Liver (tissue), 9 donors: Measurements from ENCODE around the gene CTU2. TPM values are rescaled to one million over a fixed set of nuclear protein-coding genes. Genes with fewer than 3 reads are reported as not detected.

Experiments
- DNase-seq: peaks from one replicate; pipeline ENCODE4 v3.0.0-alpha.2; 2017; ENCODE audit warnings: low spot score
- H3K27ac ChIP-seq, 2 donors: one replicate each; pipeline ENCODE4 v1.7.0; 2013; ENCODE audit warnings: inconsistent platforms in 2 of 2, low read length in 2 of 2, control low read depth in 1 of 2, low read depth in 1 of 2, mild to moderate bottlenecking in 1 of 2
- H3K27me3 ChIP-seq, 4 donors: one replicate each; pipeline versions ENCODE4 v1.6.1 to v1.7.0; 2013; ENCODE audit warnings: low read length in 3 of 4, inconsistent platforms in 1 of 4, mild to moderate bottlenecking in 1 of 4, moderate library complexity in 1 of 4; ENCODE audit not compliant: control insufficient read depth in 4 of 4, insufficient read depth in 4 of 4
- H3K36me3 ChIP-seq, 4 donors: one replicate each; pipeline versions ENCODE4 v1.6.1 to v1.7.0; 2013; ENCODE audit warnings: low read length in 3 of 4, mild to moderate bottlenecking in 3 of 4, low read depth in 1 of 4, moderate library complexity in 1 of 4; ENCODE audit not compliant: control insufficient read depth in 4 of 4, insufficient read depth in 3 of 4
- H3K4me1 ChIP-seq, 4 donors: one replicate each; pipeline versions ENCODE4 v1.6.1 to v1.7.0; 2013; ENCODE audit warnings: low read length in 3 of 4, mild to moderate bottlenecking in 3 of 4, moderate library complexity in 1 of 4; ENCODE audit not compliant: control insufficient read depth in 4 of 4, insufficient read depth in 4 of 4
- H3K4me3 ChIP-seq, 3 donors: one replicate each; pipeline versions ENCODE4 v1.6.1 to v1.7.0; 2013; ENCODE audit warnings: low read length in 3 of 3, control low read depth in 1 of 3, low read depth in 1 of 3, mild to moderate bottlenecking in 1 of 3
- H3K9ac ChIP-seq, 2 donors: one replicate each; pipeline ENCODE4 v1.7.0; 2013; ENCODE audit warnings: low read length in 2 of 2, mild to moderate bottlenecking in 2 of 2, moderate library complexity in 2 of 2, control low read depth in 1 of 2, low read depth in 1 of 2
- H3K9me3 ChIP-seq, 4 donors: one replicate each; pipeline versions ENCODE4 v1.6.1 to v1.7.0; 2013; ENCODE audit warnings: low read length in 3 of 4; ENCODE audit not compliant: control insufficient read depth in 4 of 4
- CTCF ChIP-seq: fragments of 150-350 bp; IDR thresholded peaks from 2 replicates; pipeline ENCODE4 v1.5.1; 2017; ENCODE audit warnings: improper control_type of control experiment, low read depth, low read length; ENCODE audit not compliant: missing input control
- EGR1 ChIP-seq, 2 donors: IDR thresholded peaks; 2 replicates each; pipeline ENCODE4 v1.6.1; 2016 to 2018; ENCODE audit warnings: antibody characterized with exemption in 2 of 2, low read depth in 2 of 2
- FOXA1 ChIP-seq: IDR thresholded peaks from 2 replicates; pipeline ENCODE4 v1.6.1; 2016; ENCODE audit warnings: antibody characterized with exemption
- FOXA2 ChIP-seq: IDR thresholded peaks from 2 replicates; pipeline ENCODE4 v1.6.1; 2016; ENCODE audit warnings: antibody characterized with exemption
- GABPA ChIP-seq, 2 donors: IDR thresholded peaks in 1 of 2; conservative IDR thresholded peaks in 1 of 2; 2 replicates each; pipeline ENCODE4 v1.6.1; 2016; ENCODE audit warnings: antibody characterized with exemption in 2 of 2, mild to moderate bottlenecking in 1 of 2, moderate library complexity in 1 of 2
- HNF4A ChIP-seq, 2 donors: conservative IDR thresholded peaks; 2 replicates each; pipeline ENCODE4 v1.6.1; 2016; ENCODE audit warnings: antibody characterized with exemption in 2 of 2, mild to moderate bottlenecking in 2 of 2
- HNF4G ChIP-seq: IDR thresholded peaks from 2 replicates; pipeline ENCODE4 v1.6.1; 2016; ENCODE audit warnings: antibody characterized with exemption
- JUND ChIP-seq, 2 donors: IDR thresholded peaks; 2 replicates each; pipeline ENCODE4 v1.6.1; 2016; ENCODE audit warnings: antibody characterized with exemption in 2 of 2
- MAX ChIP-seq: IDR thresholded peaks from 2 replicates; pipeline ENCODE4 v1.6.1; 2016; ENCODE audit warnings: antibody characterized with exemption
- RAD21 ChIP-seq, 2 donors: IDR thresholded peaks; 2 replicates each; pipeline ENCODE4 v1.6.1; 2016; ENCODE audit warnings: antibody characterized with exemption in 2 of 2, mild to moderate bottlenecking in 2 of 2
- RXRA ChIP-seq, 2 donors: IDR thresholded peaks; 2 replicates each; pipeline ENCODE4 v1.6.1; 2017 to 2018; ENCODE audit warnings: antibody characterized with exemption in 2 of 2, mild to moderate bottlenecking in 1 of 2
- SP1 ChIP-seq: IDR thresholded peaks from 2 replicates; pipeline ENCODE4 v1.6.1; 2018; ENCODE audit warnings: antibody characterized with exemption, mild to moderate bottlenecking
- TAF1 ChIP-seq: conservative IDR thresholded peaks from 2 replicates; pipeline ENCODE4 v1.6.1; 2016; ENCODE audit warnings: antibody characterized with exemption, mild to moderate bottlenecking
- YY1 ChIP-seq: IDR thresholded peaks from 2 replicates; pipeline ENCODE4 v1.6.1; 2016; ENCODE audit warnings: antibody characterized with exemption, mild to moderate bottlenecking
- ZBTB33 ChIP-seq: IDR thresholded peaks from 2 replicates; pipeline ENCODE4 v1.6.1; 2016; ENCODE audit warnings: antibody characterized with exemption
- WGBS: extraction: QIAGEN DNeasy Blood & Tissue Kit; methylation state at CpG from one replicate; pipeline ENCODE4 v1.1.7; 2013; 5-methylcytosine and 5-hydroxymethylcytosine counted together
- polyA plus RNA-seq, 2 donors: library from polyadenylated mRNA; stranded (reverse) in 1 of 2; unstranded in 1 of 2; fragments of 200-250 nt in 1 of 2; fragments of >200 nt in 1 of 2; fragmentation: Nextera tagmentation in 1 of 2; extraction: Ambion mirVana in 1 of 2; gene quantifications; one replicate each; pipeline versions ENCODE4 v1.2.1 to v1.2.3, GENCODE V29; 2013 to 2015
- total RNA-seq, 2 donors: library from RNA; depleted of rRNA; stranded (reverse); fragments of >200 nt; gene quantifications; one replicate each; pipeline ENCODE4 v1.2.3, GENCODE V29; 2014
- TF ChIP-seq, protein P1 (sequence below): IDR thresholded peaks from 2 replicates; pipeline ENCODE4 v1.6.1; 2016; ENCODE audit warnings: antibody characterized with exemption
- TF ChIP-seq, protein P2 (sequence below): IDR thresholded peaks from 2 replicates; pipeline ENCODE4 v1.6.1; 2016; ENCODE audit warnings: antibody characterized with exemption, mild to moderate bottlenecking
- donor health status: healthy.
- donor health status: healthy.
- donor health status: healthy.
- donor health status: healthy.
- donor health status: healthy.

The CTU2 gene
- total and polyA plus RNA-seq, 4 donors: 7.0 to 8.5 (median 7.4) TPM

DNA sequence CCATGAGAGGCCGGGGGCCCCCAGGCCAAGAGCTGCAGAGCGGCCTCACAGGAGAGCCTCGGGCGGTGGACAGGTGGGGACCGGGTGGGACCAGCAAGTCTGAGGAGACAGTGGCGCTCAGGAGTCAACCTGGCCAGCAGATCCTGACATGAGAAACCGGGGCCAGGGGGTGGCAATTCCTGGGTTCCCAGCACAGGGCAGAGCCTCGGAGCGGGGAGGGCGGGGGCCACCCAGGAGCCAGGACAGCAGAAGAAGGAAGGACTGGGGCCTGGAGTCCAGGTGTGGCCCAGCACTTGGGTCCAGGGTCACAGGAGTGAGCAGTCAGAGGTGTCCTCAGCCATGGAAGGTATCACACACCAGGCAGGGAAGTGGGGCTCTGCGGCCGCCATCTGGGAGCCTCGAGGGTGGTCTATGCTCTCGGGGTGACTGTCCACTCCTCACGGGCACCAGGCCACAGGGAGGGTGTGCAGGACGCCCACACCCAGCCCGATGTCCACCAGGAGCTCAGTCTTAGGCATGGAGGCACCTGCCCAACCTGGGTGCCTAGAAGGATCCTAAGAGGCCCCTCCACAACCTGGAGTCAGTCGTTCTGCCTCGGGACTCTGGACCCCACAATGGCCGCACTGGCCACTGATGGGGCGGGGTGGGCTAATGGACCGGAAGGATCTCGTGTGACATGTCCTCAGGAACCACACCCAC lies 49.6 kb downstream of the CTU2 start:
- TF ChIP-seq FOXA2: no peak
- TF ChIP-seq, protein P1, sequence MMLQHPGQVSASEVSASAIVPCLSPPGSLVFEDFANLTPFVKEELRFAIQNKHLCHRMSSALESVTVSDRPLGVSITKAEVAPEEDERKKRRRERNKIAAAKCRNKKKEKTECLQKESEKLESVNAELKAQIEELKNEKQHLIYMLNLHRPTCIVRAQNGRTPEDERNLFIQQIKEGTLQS: no peak
- TF ChIP-seq EGR1 (IDR thresholded peaks at IDR 0.05; ENCODE audit: low read depth in 2 of 2): no peak
- no peak for TF ChIP-seq FOXA1
- no peak for TF ChIP-seq ZBTB33
- TF ChIP-seq, protein P2, sequence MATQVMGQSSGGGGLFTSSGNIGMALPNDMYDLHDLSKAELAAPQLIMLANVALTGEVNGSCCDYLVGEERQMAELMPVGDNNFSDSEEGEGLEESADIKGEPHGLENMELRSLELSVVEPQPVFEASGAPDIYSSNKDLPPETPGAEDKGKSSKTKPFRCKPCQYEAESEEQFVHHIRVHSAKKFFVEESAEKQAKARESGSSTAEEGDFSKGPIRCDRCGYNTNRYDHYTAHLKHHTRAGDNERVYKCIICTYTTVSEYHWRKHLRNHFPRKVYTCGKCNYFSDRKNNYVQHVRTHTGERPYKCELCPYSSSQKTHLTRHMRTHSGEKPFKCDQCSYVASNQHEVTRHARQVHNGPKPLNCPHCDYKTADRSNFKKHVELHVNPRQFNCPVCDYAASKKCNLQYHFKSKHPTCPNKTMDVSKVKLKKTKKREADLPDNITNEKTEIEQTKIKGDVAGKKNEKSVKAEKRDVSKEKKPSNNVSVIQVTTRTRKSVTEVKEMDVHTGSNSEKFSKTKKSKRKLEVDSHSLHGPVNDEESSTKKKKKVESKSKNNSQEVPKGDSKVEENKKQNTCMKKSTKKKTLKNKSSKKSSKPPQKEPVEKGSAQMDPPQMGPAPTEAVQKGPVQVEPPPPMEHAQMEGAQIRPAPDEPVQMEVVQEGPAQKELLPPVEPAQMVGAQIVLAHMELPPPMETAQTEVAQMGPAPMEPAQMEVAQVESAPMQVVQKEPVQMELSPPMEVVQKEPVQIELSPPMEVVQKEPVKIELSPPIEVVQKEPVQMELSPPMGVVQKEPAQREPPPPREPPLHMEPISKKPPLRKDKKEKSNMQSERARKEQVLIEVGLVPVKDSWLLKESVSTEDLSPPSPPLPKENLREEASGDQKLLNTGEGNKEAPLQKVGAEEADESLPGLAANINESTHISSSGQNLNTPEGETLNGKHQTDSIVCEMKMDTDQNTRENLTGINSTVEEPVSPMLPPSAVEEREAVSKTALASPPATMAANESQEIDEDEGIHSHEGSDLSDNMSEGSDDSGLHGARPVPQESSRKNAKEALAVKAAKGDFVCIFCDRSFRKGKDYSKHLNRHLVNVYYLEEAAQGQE: no peak
- no peak for TF ChIP-seq HNF4A (conservative IDR thresholded peaks at IDR 0.05)
- TF ChIP-seq GABPA (IDR thresholded peaks at IDR 0.05 in 1 of 2, conservative IDR thresholded peaks at IDR 0.05 in 1 of 2): no peak
- TF ChIP-seq RAD21 (IDR thresholded peaks at IDR 0.05): no peak
- TF ChIP-seq SP1: no peak
- TF ChIP-seq JUND (IDR thresholded peaks at IDR 0.05): no peak
- TF ChIP-seq HNF4G: no peak
- no peak for TF ChIP-seq RXRA (IDR thresholded peaks at IDR 0.05)
- no peak for TF ChIP-seq MAX
- TF ChIP-seq CTCF: no peak
- no peak for TF ChIP-seq TAF1
- no peak for TF ChIP-seq YY1
- H3K27me3 ChIP-seq: no peaks in the 10 kb centered on the region
- no peak overlapping the region for H3K27ac ChIP-seq
- H3K4me3 ChIP-seq: no peak overlapping the region
- peaks cover 0 to 6% (median 1%) of the 10 kb centered on the region in 4 donors for H3K36me3 ChIP-seq
- 92% methylated on average over 23 of the region's 23 CpGs for WGBS
- DNase-seq: no peak
- no peaks in the 10 kb centered on the region for H3K9me3 ChIP-seq
- H3K4me1 ChIP-seq: peaks cover 17 to 28% (median 27%) of the 10 kb centered on the region in 4 donors
- no peak overlapping the region for H3K9ac ChIP-seq
